DMS53 (cell line): Measurements from ENCODE around the gene SIGLEC11.
"Not testable (repeated sequence)": the region's sequence is repeated elsewhere in the genome, so short reads cannot be mapped to it uniquely, and the experiment has no call there.

Source experiments
- DNase-seq: peaks from one replicate; lab custom pipeline; 2025; lab: John Stamatoyannopoulos, UW

SIGLEC11 gene

DNA sequence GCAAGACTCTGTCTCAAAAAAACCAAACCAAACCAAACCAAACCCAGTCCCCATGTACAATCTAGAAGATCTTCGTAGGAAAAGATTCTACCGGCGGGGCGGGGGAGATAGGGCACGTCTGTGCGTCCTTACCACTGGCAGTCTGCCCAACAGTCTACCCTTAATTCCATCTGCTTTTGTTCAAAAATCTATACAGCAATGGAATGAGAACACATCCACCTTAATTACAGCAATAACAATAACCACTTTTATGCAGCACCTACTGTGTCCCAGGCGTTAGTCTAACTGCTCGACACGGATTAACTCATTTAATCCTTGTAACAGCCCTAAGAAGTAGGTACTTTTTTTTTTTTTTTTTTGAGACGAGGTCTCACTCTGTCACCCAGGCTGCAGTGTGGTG is 34.5 kb downstream of the SIGLEC11 start:
- DNase-seq = no peak

DNA sequence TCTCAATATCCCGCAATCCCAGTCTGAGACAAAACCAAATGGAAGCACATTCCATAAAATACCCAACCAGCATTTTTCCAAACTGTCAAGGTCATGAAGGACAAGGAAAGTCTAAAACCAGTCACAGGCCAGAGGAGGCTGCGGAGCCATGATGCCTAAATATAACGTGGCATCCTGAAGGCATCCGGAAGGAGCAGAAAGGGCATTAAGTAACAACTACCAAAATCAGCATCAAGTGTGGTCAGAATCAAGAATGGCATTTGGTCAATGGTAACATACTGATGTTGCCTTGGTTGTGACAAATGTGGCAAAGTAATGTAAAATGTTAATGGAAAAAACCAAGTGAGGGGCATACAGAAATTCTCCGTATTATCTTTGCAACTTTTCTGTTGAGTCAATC is 35.5 kb downstream of the SIGLEC11 start:
- DNase-seq = no peak

- not testable (repeated sequence) for DNase-seq
Observed at GRCh38 chr19:49924881-49925210, 36.1 kb downstream of the SIGLEC11 start.

- no peak for DNase-seq
Observed at GRCh38 chr19:49924004-49924880, 36.7 kb downstream of the SIGLEC11 start.

DNA sequence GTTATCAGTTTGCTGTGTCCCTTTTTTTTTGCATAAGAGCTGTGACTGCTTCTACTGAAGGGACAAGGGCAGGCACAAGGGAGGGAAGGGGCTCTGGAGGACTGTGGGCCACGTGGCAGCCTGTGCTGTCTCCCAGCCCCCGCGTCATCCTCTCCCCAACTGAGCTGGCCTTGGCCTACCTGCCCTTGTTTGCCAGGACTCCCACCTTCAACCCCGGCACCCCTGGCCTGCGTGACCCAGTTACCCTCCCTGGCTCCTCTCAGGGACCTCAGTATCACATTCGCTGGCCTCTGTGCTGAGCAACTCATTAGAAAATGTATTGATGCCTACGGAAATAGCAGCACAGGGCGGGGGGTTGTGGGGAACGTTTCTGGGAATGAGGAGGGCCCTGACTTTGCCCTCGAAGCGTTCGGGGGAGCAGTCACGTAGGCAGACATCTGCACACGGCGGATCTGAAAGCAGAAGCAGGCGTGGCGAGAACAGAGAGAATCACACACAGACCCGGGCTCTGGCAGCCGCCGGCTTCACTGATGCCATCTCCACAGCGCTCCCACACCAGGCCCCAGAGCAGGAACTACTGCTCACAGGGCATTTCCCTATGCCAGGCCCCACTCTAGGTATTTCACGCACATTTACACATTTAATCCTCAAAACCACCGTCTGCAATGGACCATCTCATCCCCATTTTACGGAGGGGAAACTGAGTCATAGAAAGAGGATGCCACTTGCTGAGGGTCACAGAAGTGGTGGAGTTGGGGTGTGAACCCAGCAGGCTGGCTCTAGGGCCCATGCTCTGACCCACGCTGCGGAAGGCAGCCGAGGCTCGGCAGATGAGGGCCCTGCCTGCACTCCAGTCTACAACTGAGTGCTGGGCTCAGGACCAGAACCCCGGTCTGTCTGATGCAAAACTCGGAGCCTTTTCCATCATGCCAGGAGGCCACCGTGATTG is 37.6 kb downstream of the SIGLEC11 start:
- DNase-seq = no peak

DNA sequence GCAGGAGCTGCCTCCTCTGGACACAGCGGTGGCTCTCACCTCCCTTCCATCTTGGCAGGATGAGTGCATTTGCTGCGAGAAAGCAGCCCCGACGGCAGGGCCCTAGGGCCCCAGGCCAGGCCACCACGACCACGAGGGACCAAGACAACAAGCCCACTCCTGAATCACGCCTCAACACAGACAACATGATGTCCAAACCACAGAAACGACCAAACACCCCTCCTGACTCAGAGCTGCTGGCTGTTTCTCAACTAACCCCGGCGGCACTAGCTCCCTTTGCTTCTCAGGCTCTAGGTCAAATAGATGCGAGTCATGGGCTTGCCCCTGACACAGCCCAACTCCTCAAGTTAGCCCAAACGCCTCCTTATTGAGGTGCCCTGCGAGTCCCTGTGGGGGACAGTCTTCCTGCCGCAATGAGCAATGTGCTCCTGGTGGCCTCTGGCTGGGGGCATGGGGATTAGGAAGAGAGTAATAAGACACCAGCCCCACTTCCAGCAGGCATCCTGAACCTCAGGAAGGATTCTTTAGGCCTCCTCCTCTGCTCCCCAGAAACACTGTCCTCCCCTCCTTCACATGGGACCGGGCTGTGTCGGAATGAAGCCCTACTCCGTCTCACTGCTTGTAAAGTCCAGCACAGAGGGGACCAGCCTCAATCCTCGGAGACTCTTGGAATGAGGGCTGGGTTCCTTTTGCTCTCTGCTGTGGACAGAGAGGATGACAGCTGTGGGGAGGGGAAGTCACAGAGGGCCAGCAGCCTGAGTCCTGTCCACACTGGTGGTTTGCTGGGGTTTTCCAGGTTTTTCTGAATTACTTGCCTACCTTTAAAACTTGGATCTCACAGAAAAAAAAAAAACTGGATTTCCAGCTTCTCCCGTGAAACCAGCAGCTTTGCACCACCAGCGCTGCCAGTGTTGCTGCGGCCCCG is 38.8 kb downstream of the SIGLEC11 start:
- DNase-seq = no peak

DNA sequence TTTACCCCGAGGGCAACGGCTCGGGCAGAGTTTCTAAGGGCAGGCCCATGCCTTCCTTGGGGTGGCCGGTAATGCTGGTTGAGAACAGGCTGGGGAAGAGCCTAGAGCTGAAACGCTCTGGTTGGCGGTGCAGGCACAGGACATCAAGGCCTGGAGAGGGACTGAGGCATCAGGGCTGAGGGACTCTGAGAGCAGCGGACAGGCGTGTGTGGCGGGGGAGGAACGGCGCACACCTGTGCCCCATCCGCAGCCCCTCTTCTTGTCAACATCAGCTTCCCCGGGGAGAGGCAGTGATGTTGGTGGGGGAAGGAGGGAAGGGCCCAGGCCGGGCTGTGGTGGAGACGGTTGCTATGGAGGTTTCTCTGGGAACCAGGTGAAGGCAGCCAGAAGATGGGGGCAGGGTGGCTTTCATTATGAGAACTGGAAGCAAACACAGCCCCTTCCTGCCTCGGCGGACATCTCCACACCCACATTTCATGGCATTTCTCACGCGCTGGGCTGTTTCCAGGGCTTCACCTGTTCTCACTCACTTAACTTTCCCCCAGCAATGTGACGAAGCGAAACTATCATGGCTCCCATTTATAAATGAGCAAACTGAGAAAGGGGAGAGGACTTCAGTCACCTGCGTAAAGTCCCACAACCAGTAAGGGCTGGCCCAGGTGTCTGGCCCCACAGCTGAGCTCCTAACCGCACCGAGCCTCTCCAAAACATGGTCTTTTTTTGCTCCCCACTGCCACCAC is 40.2 kb downstream of the SIGLEC11 start:
- no peak for DNase-seq

- DNase-seq = no peak
Observed at GRCh38 chr19:49918089-49918488, 42.9 kb downstream of the SIGLEC11 start.

- no peak for DNase-seq
Observed at GRCh38 chr19:49916839-49917733, 43.9 kb downstream of the SIGLEC11 start.

DNA sequence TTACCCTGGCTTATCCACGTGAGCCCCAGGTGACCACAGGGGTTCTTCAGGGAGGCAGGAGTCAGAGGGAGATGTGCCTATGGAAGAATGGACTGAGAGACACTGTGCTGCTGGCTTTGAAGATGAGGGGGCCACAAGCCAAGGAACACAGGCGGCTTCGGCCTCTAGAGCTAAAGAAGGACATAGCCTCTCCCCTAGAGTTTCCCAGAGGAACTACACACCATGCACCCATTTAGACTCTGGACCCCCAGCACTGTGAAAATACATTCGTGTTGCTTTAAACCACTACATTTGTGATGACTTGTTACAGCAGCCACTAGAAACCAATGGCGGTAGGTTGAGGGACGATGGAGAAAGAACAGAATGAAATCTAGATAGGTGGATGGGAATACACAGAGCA is 45.7 kb downstream of the SIGLEC11 start:
- DNase-seq = peak; percentile 11

GRCh38 chr19:49913720-49914119 is 47.3 kb downstream of the SIGLEC11 start:
- no peak for DNase-seq

- DNase-seq = no peak
Observed at GRCh38 chr19:49912965-49913685, 47.8 kb downstream of the SIGLEC11 start.

- no peak for DNase-seq
Observed at GRCh38 chr19:49911381-49912145, 49.4 kb downstream of the SIGLEC11 start.

- no peak for DNase-seq
Observed at GRCh38 chr19:49910179-49910578, 50.8 kb downstream of the SIGLEC11 start.

DNA sequence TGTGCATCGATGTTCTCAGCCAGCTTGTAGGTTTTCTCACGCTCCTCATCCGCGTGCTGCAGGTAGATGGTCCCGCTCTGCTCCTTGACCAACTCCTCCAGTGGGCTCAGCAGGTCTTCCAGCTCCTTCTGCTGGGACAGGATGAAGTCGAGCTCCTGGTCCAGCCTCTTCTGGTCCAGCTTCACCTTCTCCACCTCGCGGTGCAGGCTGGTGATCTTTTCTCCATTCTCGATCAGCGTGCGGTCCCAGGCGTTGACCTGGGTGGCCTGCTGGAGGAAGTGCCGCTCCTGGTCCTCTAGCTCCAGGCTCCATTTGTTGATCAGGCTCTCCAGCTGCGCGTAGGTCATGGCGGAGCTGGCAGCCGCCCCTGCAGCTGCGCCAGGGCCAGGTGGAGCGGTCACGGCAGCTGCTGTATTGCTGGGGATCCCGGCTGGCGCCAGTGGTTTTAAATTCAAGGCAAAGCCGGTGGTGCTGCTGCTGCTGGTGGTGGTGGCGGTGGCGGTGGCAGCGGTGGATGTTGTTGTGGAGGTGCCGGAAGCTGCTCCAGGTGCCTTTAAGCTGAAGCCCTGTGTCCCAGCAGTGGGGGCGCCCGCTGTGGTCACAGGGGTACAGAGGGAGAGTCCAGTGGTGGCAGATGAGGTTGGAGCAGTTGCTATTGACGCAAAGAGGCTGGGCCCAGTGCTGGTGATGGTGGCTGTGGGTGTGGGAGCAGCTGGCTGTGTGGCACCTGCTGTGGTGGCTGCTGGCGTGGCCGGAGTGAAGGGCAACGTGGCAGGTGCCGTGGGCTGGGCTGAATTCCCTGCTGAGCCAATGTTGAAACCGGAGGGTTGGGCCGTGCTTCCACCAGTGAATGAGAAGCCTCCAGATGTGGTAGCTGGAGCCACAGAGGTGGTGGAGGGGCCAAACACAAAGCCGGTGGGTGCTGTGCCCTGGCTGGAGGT is 52.2 kb downstream of the SIGLEC11 start:
- DNase-seq = no peak

- no peak for DNase-seq
Observed at GRCh38 chr19:49907745-49908446, 53.1 kb downstream of the SIGLEC11 start.
